PFSK-1 (cell line): ENCODE data around the gene MED10.

Experiments
- POLR2AphosphoS5 ChIP-seq: IDR thresholded peaks from 2 replicates; pipeline ENCODE4 v1.6.1; 2012; ENCODE audit warnings: low read depth, mild to moderate bottlenecking, control low read depth, low read length, moderate library complexity
- REST ChIP-seq, 2 experiments: IDR thresholded peaks; 2 replicates each; pipeline versions ENCODE4 v1.6.1 to v1.8.0; 2011 to 2012; ENCODE audit warnings: low read depth in 2 of 2, low read length in 2 of 2, control low read depth in 1 of 2, inconsistent platforms in 1 of 2, mild to moderate bottlenecking in 1 of 2, moderate library complexity in 1 of 2; ENCODE audit not compliant: insufficient read depth in 1 of 2
- TAF1 ChIP-seq: IDR thresholded peaks from 2 replicates; pipeline ENCODE4 v1.6.1; 2012; ENCODE audit warnings: low read length, control low read depth, borderline replicate concordance; ENCODE audit not compliant: insufficient read depth

- no peak for TF ChIP-seq TAF1
- TF ChIP-seq POLR2AphosphoS5: no peak
- TF ChIP-seq REST (IDR thresholded peaks at IDR 0.05; ENCODE audit: insufficient read depth in 1 of 2, low read depth in 2 of 2, low read length in 2 of 2): no peak
Observed at GRCh38 chr5:6423327-6424109, 45.2 kb upstream of the MED10 start.
